ENCODE results near the gene EHMT1. TPM values are rescaled to one million over a fixed set of nuclear protein-coding genes. Genes with fewer than 3 reads are reported as not detected.

EHMT1 gene
- total RNA-seq, 4 donors from 2014 or later = 38.6 to 77.8 (median 54.3) TPM

GRCh38 chr9:137650779-137651178 lies 32.0 kb downstream of the EHMT1 start:
- ATAC-seq (no peak), DNase-seq (no peak)
- Histone ChIP-seq H3K9me3 (no peaks in the 10 kb centered on the region), H3K27me3 (no peaks in the 10 kb centered on the region), H3K4me3 (no peak overlapping the region), H3K27ac (no peak overlapping the region), H3K4me1 (no peaks in the 10 kb centered on the region), H3K36me3 (peaks cover 0 to 21% of the 10 kb centered on the region in 2 donors)
- TF ChIP-seq POLR2A (IDR thresholded peaks at IDR 0.05) (no peak), CTCF (IDR thresholded peaks at IDR 0.05 in 4 of 5, conservative IDR thresholded peaks at IDR 0.05 in 1 of 5) (no peak)
- intact Hi-C loops (cut with DNase I; ENCODE audit: low total_unique reads) = no loop called here
- in situ Hi-C loops (cut with MboI; ENCODE audit: low sequenced_read_pairs in 4 of 4) = no loop called here

- intact Hi-C loops (cut with DNase I; ENCODE audit: low total_unique reads) = no loop called here
- TF ChIP-seq POLR2A (IDR thresholded peaks at IDR 0.05) (no peak), CTCF (IDR thresholded peaks at IDR 0.05 in 4 of 5, conservative IDR thresholded peaks at IDR 0.05 in 1 of 5) (no peak)
- ATAC-seq (no peak), DNase-seq (no peak)
- H3K27ac ChIP-seq = no peak overlapping the region
- no peaks in the 10 kb centered on the region for H3K27me3 ChIP-seq
- H3K4me1 ChIP-seq = no peaks in the 10 kb centered on the region
- no peaks in the 10 kb centered on the region for H3K9me3 ChIP-seq
- peaks cover 0 to 14% of the 10 kb centered on the region in 2 donors for H3K36me3 ChIP-seq
- in situ Hi-C loops (cut with MboI; ENCODE audit: low sequenced_read_pairs in 4 of 4) = no loop called here
- H3K4me3 ChIP-seq = no peak overlapping the region
Measured at GRCh38 chr9:137656416-137656815, 37.6 kb downstream of the EHMT1 start.

GRCh38 chr9:137657606-137658005 lies 38.8 kb downstream of the EHMT1 start:
- no peak for DNase-seq
- ATAC-seq = no peak
- Histone ChIP-seq H3K4me3 (no peak overlapping the region), H3K9me3 (no peaks in the 10 kb centered on the region), H3K4me1 (no peaks in the 10 kb centered on the region), H3K27me3 (no peaks in the 10 kb centered on the region), H3K27ac (no peak overlapping the region), H3K36me3 (peaks cover 0 to 13% of the 10 kb centered on the region in 2 donors)
- intact Hi-C loops (cut with DNase I; ENCODE audit: low total_unique reads) (no loop called here), in situ Hi-C loops (cut with MboI; ENCODE audit: low sequenced_read_pairs in 4 of 4) (no loop called here)
- TF ChIP-seq CTCF (IDR thresholded peaks at IDR 0.05 in 4 of 5, conservative IDR thresholded peaks at IDR 0.05 in 1 of 5) (no peak), POLR2A (IDR thresholded peaks at IDR 0.05) (no peak)

GRCh38 chr9:137658781-137659180 lies 40.0 kb downstream of the EHMT1 start:
- no peak for DNase-seq
- Histone ChIP-seq H3K4me1 (no peaks in the 10 kb centered on the region), H3K4me3 (no peak overlapping the region), H3K27ac (no peak overlapping the region), H3K27me3 (no peaks in the 10 kb centered on the region), H3K9me3 (no peaks in the 10 kb centered on the region), H3K36me3 (peaks cover 0 to 2% of the 10 kb centered on the region in 2 donors)
- intact Hi-C loops (cut with DNase I; ENCODE audit: low total_unique reads) = no loop called here
- in situ Hi-C loops (cut with MboI; ENCODE audit: low sequenced_read_pairs in 4 of 4) = no loop called here
- no peak for ATAC-seq
- TF ChIP-seq POLR2A (IDR thresholded peaks at IDR 0.05) = no peak
- no peak for TF ChIP-seq CTCF (IDR thresholded peaks at IDR 0.05 in 4 of 5, conservative IDR thresholded peaks at IDR 0.05 in 1 of 5)

GRCh38 chr9:137660144-137660543 lies 41.3 kb downstream of the EHMT1 start:
- DNase-seq = no peak
- ATAC-seq = no peak
- no peaks in the 10 kb centered on the region for H3K9me3 ChIP-seq
- intact Hi-C loops (cut with DNase I; ENCODE audit: low total_unique reads) (no loop called here), in situ Hi-C loops (cut with MboI; ENCODE audit: low sequenced_read_pairs in 4 of 4) (no loop called here)
- no peaks in the 10 kb centered on the region for H3K27me3 ChIP-seq
- no peak overlapping the region for H3K27ac ChIP-seq
- H3K36me3 ChIP-seq = no peaks in the 10 kb centered on the region
- TF ChIP-seq CTCF (IDR thresholded peaks at IDR 0.05 in 4 of 5, conservative IDR thresholded peaks at IDR 0.05 in 1 of 5) (no peak), POLR2A (IDR thresholded peaks at IDR 0.05) (no peak)
- H3K4me1 ChIP-seq = peaks cover 4 to 9% of the 10 kb centered on the region in 2 donors
- H3K4me3 ChIP-seq = no peak overlapping the region
